H9 (cell line): ENCODE results near the gene SRD5A3. TPM values are rescaled to one million over a fixed set of nuclear protein-coding genes. Genes with fewer than 3 reads are reported as not detected.

Experiments used
- DNase-seq: peaks from one replicate; pipeline ENCODE4 v3.0.0-alpha.2; 2017
- H2AFZ ChIP-seq: one replicate; pipeline ENCODE4 v1.6.1; 2013; ENCODE audit warnings: mild to moderate bottlenecking, low read length, control low read depth, moderate library complexity
- H2AK5ac ChIP-seq: 2 replicates; pipeline ENCODE4 v1.6.1; 2013; ENCODE audit warnings: low read length, control low read depth, mixed read lengths; ENCODE audit not compliant: insufficient read length
- H2BK120ac ChIP-seq: one replicate; pipeline ENCODE4 v1.6.1; 2013; ENCODE audit warnings: low read depth, mild to moderate bottlenecking, low read length, control low read depth, inconsistent platforms; ENCODE audit not compliant: poor library complexity, severe bottlenecking
- H2BK12ac ChIP-seq: 2 replicates; pipeline ENCODE4 v1.6.1; 2013; ENCODE audit warnings: low read length, control low read depth, mixed read lengths, low read depth; ENCODE audit not compliant: insufficient read length
- H2BK15ac ChIP-seq: 2 replicates; pipeline ENCODE4 v1.6.1; 2013; ENCODE audit warnings: low read depth, low read length, control low read depth
- H2BK20ac ChIP-seq: one replicate; pipeline ENCODE4 v1.6.1; 2013; ENCODE audit warnings: low read depth, mild to moderate bottlenecking, low read length, control low read depth, inconsistent platforms; ENCODE audit not compliant: poor library complexity, severe bottlenecking
- H2BK5ac ChIP-seq: 2 replicates; pipeline ENCODE4 v1.6.1; 2013; ENCODE audit warnings: low read length, control low read depth, mixed read lengths; ENCODE audit not compliant: insufficient read length
- H3K14ac ChIP-seq: 2 replicates; pipeline ENCODE4 v1.6.1; 2013; ENCODE audit warnings: low read length, control low read depth; ENCODE audit not compliant: insufficient read depth
- H3K18ac ChIP-seq: 2 replicates; pipeline ENCODE4 v1.6.1; 2013; ENCODE audit warnings: low read depth, mild to moderate bottlenecking, mixed read lengths, low read length, control low read depth; ENCODE audit not compliant: insufficient read length
- H3K23ac ChIP-seq: 2 replicates; pipeline ENCODE4 v1.6.1; 2013; ENCODE audit warnings: low read length, control low read depth, mixed read lengths, low read depth; ENCODE audit not compliant: insufficient read length
- H3K23me2 ChIP-seq: 2 replicates; pipeline ENCODE4 v1.6.1; 2013; ENCODE audit warnings: low read depth, mild to moderate bottlenecking, mixed read lengths, low read length, control low read depth; ENCODE audit not compliant: insufficient read length, poor library complexity, severe bottlenecking
- H3K27ac ChIP-seq: 2 replicates; pipeline ENCODE4 v1.5.1; 2013; ENCODE audit warnings: low read length, control low read depth, mixed read lengths, low read depth; ENCODE audit not compliant: insufficient read length
- H3K27me3 ChIP-seq: 2 replicates; pipeline ENCODE4 v1.6.1; 2013; ENCODE audit warnings: low read length, control low read depth, inconsistent platforms; ENCODE audit not compliant: insufficient read depth
- H3K4ac ChIP-seq: 2 replicates; pipeline ENCODE4 v1.6.1; 2013; ENCODE audit warnings: low read depth, mild to moderate bottlenecking, control low read depth, inconsistent platforms, low read length, moderate library complexity
- H3K4me1 ChIP-seq: 2 replicates; pipeline ENCODE4 v1.6.1; 2013; ENCODE audit warnings: low read length, control low read depth, inconsistent platforms; ENCODE audit not compliant: insufficient read depth
- H3K4me2 ChIP-seq: 2 replicates; pipeline ENCODE4 v1.6.1; 2013; ENCODE audit warnings: low read length, control low read depth, mixed read lengths; ENCODE audit not compliant: insufficient read length, insufficient read depth
- H3K56ac ChIP-seq: 2 replicates; pipeline ENCODE4 v1.6.1; 2013; ENCODE audit warnings: low read depth, mild to moderate bottlenecking, mixed read lengths, low read length, control low read depth; ENCODE audit not compliant: insufficient read length
- H3K79me1 ChIP-seq: 2 replicates; pipeline ENCODE4 v1.6.1; 2013; ENCODE audit warnings: low read depth, mild to moderate bottlenecking, moderate library complexity, low read length, control low read depth, inconsistent platforms; ENCODE audit not compliant: insufficient read depth, poor library complexity, severe bottlenecking
- H3K79me2 ChIP-seq: 2 replicates; pipeline ENCODE4 v1.6.1; 2013; ENCODE audit warnings: low read length, control low read depth, inconsistent platforms; ENCODE audit not compliant: insufficient read depth
- H3K9ac ChIP-seq: 2 replicates; pipeline ENCODE4 v1.6.1; 2013; ENCODE audit warnings: low read length, control low read depth, mixed read lengths; ENCODE audit not compliant: insufficient read length; ENCODE audit errors: extremely low read depth
- H3K9me3 ChIP-seq: one replicate; pipeline ENCODE4 v1.6.1; 2013; ENCODE audit warnings: low read depth, low read length, inconsistent platforms; ENCODE audit not compliant: control insufficient read depth
- H3T11ph ChIP-seq: one replicate; pipeline ENCODE4 v1.6.1; 2013; ENCODE audit warnings: mild to moderate bottlenecking, low read length, control low read depth, inconsistent platforms
- H4K20me1 ChIP-seq: one replicate; pipeline ENCODE4 v1.6.1; 2013; ENCODE audit not compliant: control insufficient read depth, insufficient read length, insufficient read depth
- H4K5ac ChIP-seq: 2 replicates; pipeline ENCODE4 v1.6.1; 2013; ENCODE audit warnings: low read depth, mild to moderate bottlenecking, mixed read lengths, low read length, control low read depth; ENCODE audit not compliant: insufficient read length
- H4K8ac ChIP-seq: replicated peaks from 2 replicates; pipeline ENCODE4 v1.6.1; 2013; ENCODE audit warnings: low read length, control low read depth, mixed read lengths, low read depth; ENCODE audit not compliant: insufficient read length
- H4K91ac ChIP-seq: 2 replicates; pipeline ENCODE4 v1.6.1; 2013; ENCODE audit warnings: low read depth, mild to moderate bottlenecking, moderate library complexity, mixed read lengths, low read length, control low read depth; ENCODE audit not compliant: insufficient read length
- H3K27ac Mint-ChIP-seq, 3 experiments: 2 replicates in 2 of 3; 3 replicates in 1 of 3; pipeline ENCODE4 v1.8.0; 2020 to 2021; ENCODE audit warnings: mixed read lengths in 3 of 3, mild to moderate bottlenecking in 1 of 3, moderate library complexity in 1 of 3
- H3K27me3 Mint-ChIP-seq: 2 replicates; pipeline ENCODE4 v1.8.0; 2021; ENCODE audit warnings: low read depth, mild to moderate bottlenecking, moderate library complexity, mixed read lengths
- H3K36me3 Mint-ChIP-seq, 3 experiments: 2 replicates in 2 of 3; 3 replicates in 1 of 3; pipeline ENCODE4 v1.8.0; 2020 to 2021; ENCODE audit warnings: low read depth in 3 of 3, mixed read lengths in 3 of 3; ENCODE audit not compliant: insufficient read depth in 1 of 3
- H3K4me1 Mint-ChIP-seq, 2 experiments: 2 replicates each; pipeline ENCODE4 v1.8.0; 2020; ENCODE audit warnings: mixed read lengths in 2 of 2
- H3K4me3 Mint-ChIP-seq, 2 experiments: 2 replicates in 1 of 2; 3 replicates in 1 of 2; pipeline ENCODE4 v1.8.0; 2020 to 2021; ENCODE audit warnings: mild to moderate bottlenecking in 2 of 2, mixed read lengths in 2 of 2, moderate library complexity in 1 of 2
- H3K9me3 Mint-ChIP-seq, 2 experiments: 2 replicates in 1 of 2; 3 replicates in 1 of 2; pipeline ENCODE4 v1.8.0; 2020; ENCODE audit warnings: mild to moderate bottlenecking in 2 of 2, mixed read lengths in 2 of 2, moderate library complexity in 1 of 2
- CTCF ChIP-seq: fragments of 200-600 bp; sonication (generic); conservative IDR thresholded peaks from 3 replicates; pipeline ENCODE4 v1.8.0; 2021; ENCODE audit warnings: antibody characterized with exemption, mild to moderate bottlenecking
- WGBS: extraction: QIAGEN DNeasy Blood & Tissue Kit; methylation state at CpG from one replicate; pipeline ENCODE4 v1.1.7; 2013; ENCODE audit warnings: missing lambda C conversion rate, low lambda C conversion rate, mixed read lengths; ENCODE audit not compliant: insufficient read length; ENCODE audit errors: extremely low coverage; 5-methylcytosine and 5-hydroxymethylcytosine counted together
- total RNA-seq: library from RNA; stranded (reverse); gene quantifications from 2 replicates; pipeline ENCODE4 v1.2.1, GENCODE V29; 2021

The SRD5A3 gene
- total RNA-seq, 1 experiment from 2014 or later, result 35.0 TPM

GRCh38 chr4:55312489-55313101, 33.4 kb upstream of the SRD5A3 start:
- no peak overlapping the region for H4K5ac ChIP-seq
- H3K9ac ChIP-seq, result no peak overlapping the region
- no peaks in the 10 kb centered on the region for H4K20me1 ChIP-seq
- no peak overlapping the region for H2BK15ac ChIP-seq
- H2BK5ac ChIP-seq, result no peak overlapping the region
- WGBS, result no CpG with 5 or more reads among the region's 1 CpG
- H3K27ac ChIP-seq, result no peak overlapping the region
- no peak overlapping the region for H2BK12ac ChIP-seq
- no peak overlapping the region for H3K18ac ChIP-seq
- TF ChIP-seq CTCF, result peak; percentile 77
- H3K4me1 ChIP-seq, result no peaks in the 10 kb centered on the region; the same call in 1 of the 2 replicates
- no peak overlapping the region for H3K4ac ChIP-seq
- no peak overlapping the region for H2AFZ ChIP-seq
- Mint-ChIP-seq H3K9me3 (peaks cover 5 to 8% of the 10 kb centered on the region in 2 experiments; a peak in 2 of 5 replicates), H3K4me3 (no peak overlapping the region), H3K27ac (no peak overlapping the region), H3K36me3 (peaks cover 4 to 12% (median 9%) of the 10 kb centered on the region in 3 experiments; a peak in 5 of 7 replicates), H3K4me1 (peaks cover 6 to 7% of the 10 kb centered on the region in 2 experiments), H3K27me3 (no peaks in the 10 kb centered on the region; the same call in 1 of the 2 replicates)
- H4K91ac ChIP-seq, result no peak overlapping the region
- H3K27me3 ChIP-seq, result no peaks in the 10 kb centered on the region
- no peaks in the 10 kb centered on the region for H3K79me1 ChIP-seq
- H3K56ac ChIP-seq, result no peak overlapping the region
- no peaks in the 10 kb centered on the region for H3K79me2 ChIP-seq
- no peak overlapping the region for H3K23ac ChIP-seq
- no peak overlapping the region for H2AK5ac ChIP-seq
- H3K9me3 ChIP-seq, result no peaks in the 10 kb centered on the region
- no peak overlapping the region for H3T11ph ChIP-seq
- no peaks in the 10 kb centered on the region for H3K23me2 ChIP-seq
- no peak overlapping the region for H4K8ac ChIP-seq
- H2BK120ac ChIP-seq, result no peak overlapping the region
- peak; percentile 54 for DNase-seq
- no peak overlapping the region for H3K4me2 ChIP-seq
- H2BK20ac ChIP-seq, result no peak overlapping the region
- H3K14ac ChIP-seq, result no peak overlapping the region
